A549 (cell line): ENCODE results near the gene SMIM38. TPM values are rescaled to one million over a fixed set of nuclear protein-coding genes. Genes with fewer than 3 reads are reported as not detected.

Experiments
- ATAC-seq, 2 experiments: fragments of 200-7000 bp in 1 of 2; fragments of >200 bp in 1 of 2; cut with Nextera tagmentation in 1 of 2; cut with Tn5 transposase in 1 of 2; 3 replicates each; pipeline versions ENCODE4 v1.8.0 to v1.9.1; 2018 to 2020; ENCODE audit warnings: mild to moderate bottlenecking in 1 of 2, moderate library complexity in 1 of 2
- CTCF ChIA-PET: fragments of 300-600 bp; sonication (Branson Sonifier 250); formaldehyde crosslinking; extraction: SDS; loops from one replicate; lab custom pipeline; 2021; ENCODE audit warnings: antibody characterized with exemption, inconsistent platforms; lab: Yijun Ruan, JAX
- POLR2A ChIA-PET: fragments of 350-600 bp; formaldehyde crosslinking; extraction: SDS; loops from one replicate; lab custom pipeline; 2021; ENCODE audit warnings: antibody characterized with exemption, inconsistent platforms; lab: Yijun Ruan, JAX
- DNase-seq, 2 experiments: peaks; one replicate each; pipeline versions ENCODE4 v3.0.0 to v3.0.0-alpha.2; 2011 to 2016; ENCODE audit warnings: low read depth in 1 of 2, low spot score in 1 of 2
- FAIRE-seq: peaks from 2 replicates; lab custom pipeline; 2011; peaks lifted over from hg19 to GRCh38; lab: Jason Lieb, UNC
- H3K27ac ChIP-seq, 2 experiments: fragments of >200 bp; sonication (Bioruptor Twin); formaldehyde crosslinking; 3 replicates each; pipeline ENCODE4 v1.5.1; 2016 to 2017
- H3K4me1 ChIP-seq: fragments of >200 bp; sonication (Bioruptor Twin); formaldehyde crosslinking; 3 replicates; pipeline ENCODE4 v1.6.1; 2016
- H3K4me2 ChIP-seq: fragments of >200 bp; sonication (Bioruptor Twin); formaldehyde crosslinking; 3 replicates; pipeline ENCODE4 v1.6.1; 2016
- H3K4me3 ChIP-seq: fragments of >200 bp; sonication (Bioruptor Twin); formaldehyde crosslinking; 3 replicates; pipeline ENCODE4 v1.5.1; 2016
- H3K9me3 ChIP-seq: fragments of >200 bp; sonication (Bioruptor Twin); formaldehyde crosslinking; 3 replicates; pipeline ENCODE4 v1.6.1; 2016
- BHLHE40 ChIP-seq: IDR thresholded peaks from 2 replicates; pipeline ENCODE4 v1.6.1; 2012; ENCODE audit warnings: low read depth, low read length, inconsistent platforms
- CBX2 ChIP-seq: fragments of 200-600 bp; sonication (generic); IDR thresholded peaks from 2 replicates; pipeline ENCODE4 v1.6.1; 2016; ENCODE audit warnings: low read depth, mild to moderate bottlenecking, borderline replicate concordance
- CHD2 ChIP-seq: fragments of 150-350 bp; IDR thresholded peaks from 2 replicates; pipeline ENCODE4 v1.6.1; 2014; ENCODE audit warnings: low read length; ENCODE audit not compliant: partially characterized antibody
- CHD4 ChIP-seq: fragments of 200-600 bp; sonication (generic); IDR thresholded peaks from 2 replicates; pipeline ENCODE4 v1.6.1; 2016; ENCODE audit warnings: antibody characterized with exemption, mild to moderate bottlenecking, borderline replicate concordance
- EHF ChIP-seq: fragments of 250-450 bp; sonication (Bioruptor Pico); IDR thresholded peaks from 2 replicates; pipeline ENCODE4 v1.5.0; 2020; ENCODE audit warnings: mild to moderate bottlenecking
- ELK1 ChIP-seq: fragments of 150-350 bp; IDR thresholded peaks from 2 replicates; pipeline ENCODE4 v1.6.1; 2014; ENCODE audit warnings: low read depth, mild to moderate bottlenecking, low read length
- EP300 ChIP-seq, 2 experiments: fragments of >200 bp; sonication (Bioruptor Twin); formaldehyde crosslinking; IDR thresholded peaks; 2 replicates in 1 of 2; 3 replicates in 1 of 2; pipeline ENCODE4 v1.6.1; 2016 to 2017
- ESRRA ChIP-seq: fragments of 150-350 bp; IDR thresholded peaks from 2 replicates; pipeline ENCODE4 v1.6.1; 2014; ENCODE audit warnings: mild to moderate bottlenecking, low read length, borderline replicate concordance
- FOSL2 ChIP-seq, 2 experiments: fragments of 450-650 bp in 1 of 2; fragments of >200 bp in 1 of 2; sonication (Bioruptor Twin) in 1 of 2; formaldehyde crosslinking; IDR thresholded peaks; 2 replicates each; pipeline versions ENCODE4 v1.5.0 to v1.6.1; 2016 to 2020; ENCODE audit warnings: mild to moderate bottlenecking in 1 of 2, moderate library complexity in 1 of 2
- GATA3 ChIP-seq: IDR thresholded peaks from 2 replicates; pipeline ENCODE4 v1.6.1; 2012; ENCODE audit warnings: borderline replicate concordance
- HEYL ChIP-seq: fragments of 250-450 bp; sonication (Bioruptor Pico); IDR thresholded peaks from 2 replicates; pipeline ENCODE4 v1.8.0; 2021; ENCODE audit warnings: mild to moderate bottlenecking, moderate library complexity
- HOXB13 ChIP-seq: fragments of 250-450 bp; sonication (Bioruptor Pico); IDR thresholded peaks from 2 replicates; pipeline ENCODE4 v1.5.0; 2020; ENCODE audit warnings: low read depth, mild to moderate bottlenecking, moderate library complexity
- HOXB5 ChIP-seq: fragments of 250-450 bp; sonication (Bioruptor Pico); IDR thresholded peaks from 2 replicates; pipeline ENCODE4 v1.5.0; 2020; ENCODE audit warnings: mild to moderate bottlenecking, moderate library complexity
- KDM1A ChIP-seq: fragments of 200-600 bp; sonication (generic); IDR thresholded peaks from 2 replicates; pipeline ENCODE4 v1.6.1; 2016; ENCODE audit warnings: low read depth, mild to moderate bottlenecking
- KDM5A ChIP-seq: fragments of 200-600 bp; sonication (generic); IDR thresholded peaks from 2 replicates; pipeline ENCODE4 v1.6.1; 2016; ENCODE audit warnings: antibody characterized with exemption, mild to moderate bottlenecking
- MYC ChIP-seq: IDR thresholded peaks from 2 replicates; pipeline ENCODE4 v1.6.1; 2012; ENCODE audit warnings: mild to moderate bottlenecking, inconsistent platforms, low read length, improper control_type of control experiment, borderline replicate concordance
- NR3C1 ChIP-seq: fragments of >200 bp; sonication (Bioruptor Twin); formaldehyde crosslinking; IDR thresholded peaks from 3 replicates; pipeline ENCODE4 v1.6.1; 2017
- PBX3 ChIP-seq: IDR thresholded peaks from 2 replicates; pipeline ENCODE4 v1.6.1; 2012
- POLR2A ChIP-seq: IDR thresholded peaks from 2 replicates; pipeline ENCODE4 v1.6.1; 2012; ENCODE audit warnings: mild to moderate bottlenecking, low read length
- RFX5 ChIP-seq: fragments of 450-650 bp; IDR thresholded peaks from 2 replicates; pipeline ENCODE4 v1.7.1; 2014; ENCODE audit warnings: antibody characterized with exemption, mild to moderate bottlenecking, moderate library complexity
- RNF2 ChIP-seq: fragments of 200-600 bp; sonication (generic); IDR thresholded peaks from 2 replicates; pipeline ENCODE4 v1.6.1; 2016; ENCODE audit warnings: low read depth, mild to moderate bottlenecking, antibody characterized with exemption, moderate library complexity, borderline replicate concordance
- SREBF2 ChIP-seq: fragments of 450-650 bp; IDR thresholded peaks from 2 replicates; pipeline ENCODE4 v1.6.1; 2014; ENCODE audit warnings: mild to moderate bottlenecking, moderate library complexity
- TFCP2L1 ChIP-seq: fragments of 250-450 bp; sonication (Bioruptor Pico); IDR thresholded peaks from 2 replicates; pipeline ENCODE4 v1.5.0; 2021; ENCODE audit warnings: mild to moderate bottlenecking
- ZC3H11A ChIP-seq: fragments of 450-650 bp; IDR thresholded peaks from 2 replicates; pipeline ENCODE4 v1.6.1; 2014; ENCODE audit warnings: antibody characterized with exemption, mild to moderate bottlenecking
- ZNF302 ChIP-seq: fragments of 250-450 bp; sonication (Bioruptor Pico); IDR thresholded peaks from 2 replicates; pipeline ENCODE4 v1.9.0; 2021; ENCODE audit warnings: inconsistent platforms, mild to moderate bottlenecking, moderate library complexity
- ZSCAN20 ChIP-seq: fragments of 250-450 bp; sonication (Bioruptor Pico); IDR thresholded peaks from 2 replicates; pipeline ENCODE4 v1.8.0; 2022; ENCODE audit warnings: mild to moderate bottlenecking, moderate library complexity
- WGBS: methylation state at CpG from one replicate; pipeline ENCODE4 v1.1.6; 2017; ENCODE audit errors: missing lambda C conversion rate; 5-methylcytosine and 5-hydroxymethylcytosine counted together
- polyA plus RNA-seq, 4 experiments: library from polyadenylated mRNA; depleted of rRNA in 3 of 4; stranded (reverse); fragments of >200 nt; fragmentation: RNase III in 1 of 4; extraction: RNeasy Plus Mini Kit Qiagen cat#74134 plus additional on column Dnase treatment in 1 of 4; gene quantifications; 2 replicates in 3 of 4; 3 replicates in 1 of 4; pipeline ENCODE4 v1.2.3, GENCODE V29; 2011 to 2017
- TF ChIP-seq, protein P1 (sequence below): fragments of 450-650 bp; IDR thresholded peaks from 2 replicates; pipeline ENCODE4 v1.6.1; 2014; ENCODE audit warnings: antibody characterized with exemption
- TF ChIP-seq, protein P2 (sequence below): IDR thresholded peaks from 2 replicates; pipeline ENCODE4 v1.6.1; 2012

The SMIM38 gene
- polyA plus RNA-seq, 2 of the 4 experiments (the other 2 are of a cell fraction) = 0.05 to 0.08 TPM

DNA sequence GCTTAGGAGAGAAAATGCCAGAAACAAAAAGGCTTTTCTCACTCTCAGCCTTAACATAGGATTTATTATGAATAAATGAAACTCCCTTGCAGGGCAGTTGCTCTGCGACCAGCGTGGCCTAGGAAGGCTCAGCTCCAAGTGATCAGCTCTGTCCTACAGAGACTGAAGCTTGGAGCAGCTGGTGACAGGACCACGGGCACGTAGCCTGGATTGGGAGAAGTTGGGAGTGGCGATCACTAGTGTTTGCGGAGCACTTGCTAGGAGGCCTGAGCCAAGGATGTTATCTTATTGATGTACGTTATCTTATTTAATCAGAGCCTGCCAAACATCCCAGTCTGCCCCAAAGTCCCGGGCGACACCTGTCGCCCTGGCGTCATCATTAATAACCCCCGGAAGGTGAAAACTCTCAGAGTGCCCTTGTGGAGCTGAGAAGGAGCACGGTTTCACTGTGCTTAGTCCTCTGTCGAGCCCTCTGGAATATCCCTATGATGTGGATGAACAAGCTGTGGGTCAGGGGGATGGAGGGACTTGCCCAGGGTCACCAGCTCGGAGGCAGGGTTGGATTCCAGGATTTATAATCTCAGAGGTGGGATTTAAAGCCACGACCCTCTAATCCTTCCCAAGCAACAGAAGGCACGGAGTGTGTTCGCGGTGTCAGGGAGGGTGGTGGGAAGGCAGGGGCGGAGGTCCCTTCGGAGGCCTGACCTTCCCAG, 40.8 kb upstream of the SMIM38 start:
- Histone ChIP-seq H3K4me2 (no peak overlapping the region), H3K4me1 (peaks cover 17% of the 10 kb centered on the region), H3K4me3 (no peak overlapping the region), H3K9me3 (peaks cover 9% of the 10 kb centered on the region; the same call in 1 of the 3 replicates), H3K27ac (peak overlapping the region; percentile 65 to 74; a peak in 5 of 6 replicates)
- TF ChIP-seq, protein P1, sequence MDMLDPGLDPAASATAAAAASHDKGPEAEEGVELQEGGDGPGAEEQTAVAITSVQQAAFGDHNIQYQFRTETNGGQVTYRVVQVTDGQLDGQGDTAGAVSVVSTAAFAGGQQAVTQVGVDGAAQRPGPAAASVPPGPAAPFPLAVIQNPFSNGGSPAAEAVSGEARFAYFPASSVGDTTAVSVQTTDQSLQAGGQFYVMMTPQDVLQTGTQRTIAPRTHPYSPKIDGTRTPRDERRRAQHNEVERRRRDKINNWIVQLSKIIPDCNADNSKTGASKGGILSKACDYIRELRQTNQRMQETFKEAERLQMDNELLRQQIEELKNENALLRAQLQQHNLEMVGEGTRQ = no peak
- TF ChIP-seq MYC (no peak), EHF (CRISPR knock-in tag) (no peak), ZC3H11A (no peak), ZNF302 (CRISPR knock-in tag) (no peak), CHD4 (no peak), RNF2 (no peak), CBX2 (no peak), CHD2 (no peak), POLR2A (no peak), PBX3 (no peak), FOSL2 (IDR thresholded peaks at IDR 0.05) (no peak), FOSL2 (CRISPR knock-in tag; IDR thresholded peaks at IDR 0.05) (no peak), BHLHE40 (no peak), ELK1 (no peak), ZSCAN20 (CRISPR knock-in tag) (no peak), GATA3 (no peak), NR3C1 (no peak), SREBF2 (no peak), HEYL (CRISPR knock-in tag) (no peak)
- TF ChIP-seq, protein P2, sequence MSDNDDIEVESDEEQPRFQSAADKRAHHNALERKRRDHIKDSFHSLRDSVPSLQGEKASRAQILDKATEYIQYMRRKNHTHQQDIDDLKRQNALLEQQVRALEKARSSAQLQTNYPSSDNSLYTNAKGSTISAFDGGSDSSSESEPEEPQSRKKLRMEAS = no peak
- CTCF ChIA-PET = interaction anchor here (1.0 to 7.2 kb wide), 10 partner anchors 11 to 569 kb away, joined by 3 to 41 read pairs (median 6); no protein-coding TSS in a partner anchor
- POLR2A ChIA-PET = interaction anchor here (0.6 kb wide), 1 partner anchor 54 kb away, joined by 3 read pairs; no protein-coding TSS in a partner anchor
- DNase-seq (no peak), ATAC-seq (peak in 1 of 2 experiments; percentile 11; a peak in 1 of 6 replicates), FAIRE-seq (no peak)
- WGBS = 75% methylated on average over 21 of the region's 21 CpGs

GRCh38 chr11:69115586-69116560, 39.9 kb upstream of the SMIM38 start:
- peak overlapping the region; percentile 38 for H3K4me2 ChIP-seq
- H3K4me1 ChIP-seq = peaks cover 17% of the 10 kb centered on the region
- peaks cover 9% of the 10 kb centered on the region; the same call in 1 of the 3 replicates for H3K9me3 ChIP-seq
- FAIRE-seq (no peak), ATAC-seq (peak; percentile 31 to 34; a peak in 3 of 6 replicates), DNase-seq (peak in 1 of 2 experiments; percentile 35)
- TF ChIP-seq KDM1A = no peak
- no peak for TF ChIP-seq GATA3
- no peak for TF ChIP-seq TFCP2L1
- no peak for TF ChIP-seq POLR2A
- TF ChIP-seq HOXB13 = no peak
- no peak for TF ChIP-seq ESRRA
- no peak for TF ChIP-seq ZNF302 (CRISPR knock-in tag)
- TF ChIP-seq RFX5 = no peak
- no peak for TF ChIP-seq NR3C1
- no peak for TF ChIP-seq EP300 (IDR thresholded peaks at IDR 0.05)
- no peak for TF ChIP-seq KDM5A
- TF ChIP-seq HOXB5 (CRISPR knock-in tag) = no peak
- H3K27ac ChIP-seq = peak overlapping the region; percentile 65 to 74
- WGBS = 72% methylated on average over 28 of the region's 41 CpGs
- POLR2A ChIA-PET = no interaction called here
- no peak overlapping the region for H3K4me3 ChIP-seq
- CTCF ChIA-PET = interaction anchor here (1.0 to 7.2 kb wide), 7 partner anchors 15 to 568 kb away, joined by 3 to 41 read pairs (median 6); no protein-coding TSS in a partner anchor
